AG08396 (cell line): ENCODE measurements around the gene TMEM63A.
"Not testable (repeated sequence)": the region's sequence is repeated elsewhere in the genome, so short reads cannot be mapped to it uniquely, and the experiment has no call there.

Experiments
- DNase-seq: peaks from one replicate; pipeline ENCODE4 v3.0.0; 2012; ENCODE audit warnings: low spot score, mixed read lengths

Gene TMEM63A

GRCh38 chr1:225820522-225821120, 61.6 kb downstream of the TMEM63A start:
- DNase-seq: no peak

DNA sequence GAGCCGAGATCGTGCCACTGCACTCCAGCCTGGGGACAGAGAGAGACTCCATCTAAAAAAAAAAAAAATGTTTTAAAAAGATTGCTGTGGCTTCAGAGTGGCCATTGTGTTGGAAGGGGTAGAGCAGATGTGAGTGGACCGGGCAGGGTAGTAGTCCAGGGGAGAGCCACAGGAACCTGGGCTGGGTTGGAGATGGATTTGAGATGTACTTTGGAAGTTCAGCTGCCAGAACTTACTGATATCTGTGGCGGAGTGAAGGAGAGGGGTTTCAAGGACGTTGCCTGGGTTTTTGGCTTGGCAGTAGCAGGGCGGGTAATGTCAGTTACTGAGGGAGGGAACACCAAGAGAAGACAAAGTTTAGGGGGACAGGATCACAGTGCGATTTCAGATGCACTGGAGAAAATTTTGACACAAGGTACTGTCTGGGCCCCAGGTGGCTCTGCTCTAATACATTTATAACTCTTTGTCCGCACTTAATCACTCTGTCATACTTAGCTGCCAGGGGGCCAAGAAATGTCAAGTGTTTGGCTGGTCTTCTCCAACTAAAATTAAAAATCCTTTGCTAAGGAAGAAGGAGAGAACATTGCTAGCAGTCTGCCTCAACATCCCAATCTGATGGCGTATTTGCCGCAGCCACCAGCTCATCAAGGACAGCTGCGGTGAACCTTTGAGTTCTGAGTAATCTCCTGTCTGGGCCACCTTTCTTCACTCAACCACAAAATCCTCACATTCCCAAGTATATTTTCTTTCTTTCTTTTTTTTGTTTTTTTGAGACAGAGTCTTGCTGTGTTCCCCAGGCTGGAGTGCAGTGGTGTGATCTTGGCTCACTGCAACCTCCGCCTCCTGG, 62.6 kb downstream of the TMEM63A start:
- no peak for DNase-seq

GRCh38 chr1:225818229-225818628, 64.0 kb downstream of the TMEM63A start:
- DNase-seq: no peak

DNA sequence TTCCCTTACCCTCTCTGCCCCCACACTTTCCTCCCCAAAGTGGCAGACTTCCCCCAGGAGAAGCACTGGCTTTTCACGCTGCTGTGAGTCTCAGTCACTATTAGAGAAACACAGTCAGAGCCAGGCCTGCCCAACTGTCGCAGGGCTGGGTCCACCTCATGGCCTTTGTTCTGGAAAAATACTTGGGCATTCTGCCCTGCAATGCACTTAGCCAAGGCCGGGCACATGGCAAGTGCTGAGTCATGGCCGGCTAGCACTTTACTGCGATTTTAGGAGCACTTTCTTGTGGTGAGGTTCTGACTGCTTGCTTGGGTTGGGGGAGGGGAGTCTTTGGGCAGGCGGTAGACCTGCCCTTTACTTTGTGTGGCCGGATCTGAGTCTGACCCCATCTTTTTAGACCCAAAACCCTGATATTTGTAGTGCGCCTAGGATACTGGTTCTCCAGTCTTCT, 64.5 kb downstream of the TMEM63A start:
- DNase-seq: peak; percentile 90

DNA sequence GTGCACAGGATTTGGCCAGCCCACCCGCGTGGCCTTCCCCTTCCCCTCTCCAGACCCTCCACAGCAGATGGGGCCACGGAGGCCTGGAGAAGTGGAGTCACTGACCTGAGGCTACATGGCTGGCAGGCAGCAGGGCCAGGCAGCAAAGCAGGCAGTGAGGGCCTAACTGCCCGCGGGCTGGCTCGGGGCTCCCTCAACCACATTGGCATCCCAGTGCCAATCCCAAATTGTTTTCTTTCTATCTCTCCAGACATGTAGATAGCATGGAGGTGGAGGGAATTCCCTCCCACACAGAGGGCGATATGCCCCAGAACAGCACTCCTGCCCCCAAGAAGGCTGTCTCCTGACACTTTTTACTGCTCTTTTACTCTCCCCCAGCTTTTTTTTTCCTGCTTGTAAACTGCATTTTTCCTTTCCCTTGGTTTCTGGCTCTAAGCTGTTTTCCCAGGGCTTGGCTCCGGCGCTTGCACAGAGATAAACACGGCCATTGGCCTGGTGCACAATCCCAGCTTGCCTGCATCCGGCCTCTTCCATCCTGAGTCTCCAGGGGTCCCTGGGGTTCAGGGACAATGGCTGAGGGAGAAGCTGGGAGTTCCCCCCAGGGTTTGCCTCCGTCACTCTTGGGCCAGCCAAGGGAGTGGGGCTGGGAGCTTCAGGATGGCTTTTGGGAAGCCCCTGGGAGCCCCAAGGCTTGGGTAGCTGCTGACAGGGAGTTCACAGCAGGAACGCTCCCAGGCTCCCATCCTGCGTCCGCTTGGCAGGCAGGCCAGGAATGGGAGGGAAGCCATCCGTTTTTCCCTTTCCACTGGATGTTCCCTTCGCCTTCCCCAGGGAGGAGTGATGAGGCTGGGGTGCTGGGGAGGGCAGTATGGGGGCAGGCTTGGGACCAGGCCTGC, 65.3 kb downstream of the TMEM63A start:
- DNase-seq: no peak

GRCh38 chr1:225815526-225816178, 66.5 kb downstream of the TMEM63A start:
- DNase-seq: no peak

DNA sequence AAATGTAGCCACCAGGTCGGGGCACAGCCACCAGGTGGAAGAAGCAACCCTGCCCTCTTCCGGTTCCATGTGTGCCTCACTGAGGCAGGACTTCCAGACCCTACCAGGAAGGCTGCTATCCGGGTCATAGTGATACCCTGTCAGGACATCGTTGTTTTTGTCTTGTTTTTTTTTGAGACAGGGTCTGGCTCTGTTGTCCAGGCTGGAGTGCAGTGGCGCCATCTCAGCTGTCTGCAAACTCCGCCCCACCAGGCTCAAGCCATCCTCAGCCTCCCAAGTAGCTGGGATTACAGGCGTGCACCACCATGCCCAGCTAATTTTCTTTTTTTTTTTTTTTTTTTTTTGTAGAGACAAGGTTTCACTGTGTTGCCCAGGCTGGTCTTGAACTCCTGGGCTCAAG, 67.1 kb downstream of the TMEM63A start:
- DNase-seq: not testable (repeated sequence)

- no peak for DNase-seq
Observed at GRCh38 chr1:225814381-225814780, 67.8 kb downstream of the TMEM63A start.

GRCh38 chr1:225813214-225813964, 68.8 kb downstream of the TMEM63A start:
- DNase-seq: peak; percentile 57

- DNase-seq: no peak
Observed at GRCh38 chr1:225812488-225813213, 69.5 kb downstream of the TMEM63A start.

GRCh38 chr1:225811622-225812487, 70.3 kb downstream of the TMEM63A start:
- DNase-seq: peak; percentile 35

DNA sequence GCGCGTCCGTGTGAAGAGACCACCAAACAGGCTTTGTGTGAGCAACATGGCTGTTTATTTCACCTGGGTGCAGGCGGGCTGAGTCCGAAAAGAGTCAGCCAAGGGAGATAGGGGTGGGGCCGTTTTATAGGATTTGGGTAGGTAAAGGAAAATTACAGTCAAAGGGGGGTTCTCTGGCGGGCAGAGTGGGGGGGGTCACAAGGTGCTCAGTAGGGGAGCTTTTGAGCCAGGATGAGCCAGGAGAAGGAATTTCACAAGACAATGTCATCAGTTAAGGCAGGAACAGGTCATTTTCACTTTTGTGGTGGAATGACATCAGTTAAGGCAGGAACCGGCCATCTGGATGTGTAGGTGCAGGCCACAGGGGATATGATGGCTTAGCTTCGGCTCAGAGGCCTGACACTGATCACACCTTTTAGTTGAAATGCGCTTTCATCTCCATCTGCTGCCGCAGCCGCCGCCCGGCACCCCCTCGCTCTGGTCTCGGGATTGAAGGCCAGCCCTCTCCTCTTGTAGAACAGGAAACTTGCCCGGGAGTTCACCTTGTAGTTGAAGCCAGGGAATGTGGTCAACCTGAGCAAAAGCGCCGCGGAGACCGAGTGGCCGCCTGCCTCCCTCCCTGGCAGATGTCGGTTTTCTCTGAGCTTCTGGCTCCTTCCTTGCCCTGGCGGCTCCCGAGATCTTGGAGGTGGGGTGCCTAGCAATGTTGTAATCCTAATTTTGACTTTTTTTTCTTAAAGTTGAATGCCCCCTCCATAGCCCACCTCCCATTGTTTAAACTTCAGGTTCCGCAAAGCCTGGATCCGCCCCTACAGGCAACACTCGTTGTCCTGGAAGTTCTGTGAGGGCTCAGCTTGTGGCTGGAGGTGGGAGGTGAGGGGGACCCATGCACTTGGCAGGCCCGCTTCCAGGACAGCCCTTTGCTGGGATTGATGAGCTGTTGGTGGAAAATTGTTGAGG, 71.3 kb downstream of the TMEM63A start:
- DNase-seq: peak; percentile 30

GRCh38 chr1:225809842-225810578, 72.2 kb downstream of the TMEM63A start, which contains the start of gene EPHX1:
Gene EPHX1 (plus strand): TSS chr1:225810124. CDS start chr1:225828730, 18,606 bp downstream.
- DNase-seq: peak; percentile 97

GRCh38 chr1:225808136-225808535, 74.0 kb downstream of the TMEM63A start:
- no peak for DNase-seq

GRCh38 chr1:225806736-225807135, 75.4 kb downstream of the TMEM63A start:
- DNase-seq: not testable (repeated sequence)

- DNase-seq: no peak
Observed at GRCh38 chr1:225806249-225806648, 75.9 kb downstream of the TMEM63A start.

GRCh38 chr1:225801146-225801545, 81.0 kb downstream of the TMEM63A start:
- not testable (repeated sequence) for DNase-seq
